Inflammatory macrophage (primary cell): Measurements from ENCODE around the gene CEND1.

Experiments
- DNase-seq, 2 donors: peaks; one replicate each; pipeline ENCODE4 v3.0.0-alpha.2; 2020 to 2022

CEND1 gene

DNA sequence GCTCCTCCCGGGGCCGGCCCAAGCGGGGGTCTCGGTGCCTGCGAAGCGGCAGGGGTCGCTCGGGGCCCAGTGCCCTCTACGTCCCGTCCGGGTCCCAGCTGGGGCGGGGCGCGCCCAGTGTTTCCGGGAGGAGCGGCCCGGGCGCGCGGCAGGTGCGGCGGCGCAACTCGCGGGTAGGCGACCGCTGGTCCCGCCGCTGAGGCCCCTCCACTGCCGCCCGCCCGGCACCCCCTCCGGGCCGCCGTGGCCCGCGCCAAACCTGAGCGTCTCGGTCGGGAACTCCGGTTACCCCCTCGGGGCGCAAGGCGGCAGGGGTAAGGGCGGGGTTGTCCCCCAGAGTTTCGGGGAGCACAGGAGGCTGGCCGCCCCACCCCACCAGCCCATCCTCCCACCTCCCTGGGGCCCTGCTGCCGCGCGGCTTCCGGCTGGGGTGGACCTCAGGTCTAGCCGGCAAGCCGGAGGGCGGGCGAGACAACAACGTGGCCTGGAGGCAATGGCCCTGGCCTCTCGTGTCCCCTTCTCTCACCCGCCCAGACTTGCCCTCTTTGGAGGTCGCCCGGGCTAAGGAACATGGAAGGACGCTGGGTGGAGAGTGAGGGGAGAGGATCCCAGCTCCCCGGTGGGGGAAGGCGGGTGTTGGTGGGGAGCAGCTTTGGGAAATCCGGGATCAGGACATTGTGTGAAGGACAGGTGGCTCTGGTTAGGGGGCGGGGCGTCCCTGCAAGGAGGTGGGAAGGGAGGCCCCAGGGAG lies 37.4 kb upstream of the CEND1 start:
- no peak for DNase-seq

GRCh38 chr11:826836-827145 lies 36.9 kb upstream of the CEND1 start:
- no peak for DNase-seq

- no peak for DNase-seq
Measured at GRCh38 chr11:826227-826621, 36.3 kb upstream of the CEND1 start.

GRCh38 chr11:825366-826226 lies 35.7 kb upstream of the CEND1 start:
- DNase-seq = no peak

DNA sequence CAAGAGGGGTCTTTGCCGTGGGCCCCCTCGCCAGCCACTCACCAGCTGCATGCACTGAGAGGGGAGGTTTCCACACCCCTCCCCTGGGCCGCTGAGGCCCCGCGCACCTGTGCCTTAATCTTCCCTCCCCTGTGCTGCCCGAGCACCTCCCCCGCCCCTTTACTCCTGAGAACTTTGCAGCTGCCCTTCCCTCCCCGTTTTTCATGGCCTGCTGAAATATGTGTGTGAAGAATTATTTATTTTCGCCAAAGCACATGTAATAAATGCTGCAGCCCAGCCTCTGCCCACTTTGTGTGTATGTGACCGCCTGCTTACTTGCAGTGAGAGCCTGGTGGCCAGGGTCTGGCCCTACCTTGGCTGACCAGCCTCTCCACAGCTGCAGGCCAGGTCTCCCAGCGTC lies 35.1 kb upstream of the CEND1 start:
- no peak for DNase-seq

DNA sequence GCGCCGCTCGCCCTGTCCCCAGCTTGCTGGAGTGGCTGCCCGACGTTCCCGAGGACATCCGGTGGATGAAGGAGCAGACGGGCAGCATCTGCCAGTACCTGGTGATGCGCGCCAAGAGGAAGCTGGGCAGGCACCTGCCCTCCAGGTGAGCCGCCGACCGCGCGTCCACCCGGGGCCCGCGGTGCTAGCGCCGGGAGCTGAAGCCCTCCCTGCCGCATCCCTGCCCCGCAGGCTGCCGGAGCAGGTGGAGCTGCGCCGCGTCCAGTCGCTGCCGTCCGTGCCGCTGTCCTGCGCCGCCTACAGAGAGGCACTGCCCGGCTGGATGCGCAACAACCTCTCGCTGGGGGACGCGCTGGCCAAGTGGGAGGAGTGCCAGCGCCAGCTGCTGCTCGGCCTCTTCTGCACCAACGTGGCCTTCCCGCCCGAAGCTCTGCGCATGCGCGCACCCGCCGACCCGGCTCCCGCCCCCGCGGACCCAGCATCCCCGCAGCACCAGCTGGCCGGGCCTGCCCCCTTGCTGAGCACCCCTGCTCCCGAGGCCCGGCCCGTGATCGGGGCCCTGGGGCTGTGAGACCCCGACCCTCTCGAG lies 34.5 kb upstream of the CEND1 start:
- no peak for DNase-seq

- DNase-seq = no peak
Measured at GRCh38 chr11:823441-824291, 33.8 kb upstream of the CEND1 start.

- peak; percentile 48 to 63 for DNase-seq
Measured at GRCh38 chr11:821512-822371, 31.9 kb upstream of the CEND1 start.

DNA sequence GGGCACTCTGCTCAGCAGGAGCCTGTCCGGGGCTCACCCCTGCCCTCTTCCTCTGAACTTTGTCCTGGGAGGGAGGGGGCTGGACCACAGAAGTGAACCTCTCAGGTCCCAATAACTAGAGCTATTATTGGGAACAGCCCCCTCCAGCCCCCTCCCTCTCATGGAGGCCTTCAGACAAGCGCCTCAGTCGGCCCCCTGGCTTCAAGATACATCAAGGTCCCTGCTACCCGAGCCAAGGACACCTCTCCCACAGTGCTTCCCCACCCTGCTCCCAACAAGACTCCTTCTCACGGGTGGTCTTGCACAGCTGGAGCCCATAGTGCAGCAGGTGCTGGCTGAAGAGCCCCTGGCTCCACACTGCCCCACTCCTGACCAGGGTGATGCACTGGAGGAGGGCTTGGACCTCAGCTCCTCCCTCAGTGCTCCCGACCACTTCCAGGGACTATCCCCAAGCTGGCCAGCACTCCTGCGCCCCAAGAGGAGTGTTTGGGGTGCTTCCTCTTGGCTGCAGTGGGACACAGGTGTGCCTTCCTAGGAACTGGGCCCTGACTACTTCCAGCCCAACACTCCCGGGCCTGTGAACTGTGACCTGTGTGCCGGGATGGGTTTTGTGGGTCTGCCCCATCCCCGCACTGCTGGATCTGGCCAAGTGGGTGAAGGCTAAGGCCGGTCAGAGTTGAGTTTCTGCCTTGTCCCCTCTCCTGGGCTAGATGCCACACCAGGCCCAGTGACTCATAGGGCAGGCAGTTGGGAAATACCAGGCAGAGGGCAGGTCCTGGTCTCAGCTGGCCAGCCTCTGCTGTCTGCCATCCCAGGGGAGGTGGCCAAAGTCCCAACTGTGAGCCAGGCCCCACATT lies 31.0 kb upstream of the CEND1 start:
- DNase-seq = peak; percentile 69 to 85

- peak; percentile 82 to 86 for DNase-seq
Measured at GRCh38 chr11:819943-820649, 30.2 kb upstream of the CEND1 start.

DNA sequence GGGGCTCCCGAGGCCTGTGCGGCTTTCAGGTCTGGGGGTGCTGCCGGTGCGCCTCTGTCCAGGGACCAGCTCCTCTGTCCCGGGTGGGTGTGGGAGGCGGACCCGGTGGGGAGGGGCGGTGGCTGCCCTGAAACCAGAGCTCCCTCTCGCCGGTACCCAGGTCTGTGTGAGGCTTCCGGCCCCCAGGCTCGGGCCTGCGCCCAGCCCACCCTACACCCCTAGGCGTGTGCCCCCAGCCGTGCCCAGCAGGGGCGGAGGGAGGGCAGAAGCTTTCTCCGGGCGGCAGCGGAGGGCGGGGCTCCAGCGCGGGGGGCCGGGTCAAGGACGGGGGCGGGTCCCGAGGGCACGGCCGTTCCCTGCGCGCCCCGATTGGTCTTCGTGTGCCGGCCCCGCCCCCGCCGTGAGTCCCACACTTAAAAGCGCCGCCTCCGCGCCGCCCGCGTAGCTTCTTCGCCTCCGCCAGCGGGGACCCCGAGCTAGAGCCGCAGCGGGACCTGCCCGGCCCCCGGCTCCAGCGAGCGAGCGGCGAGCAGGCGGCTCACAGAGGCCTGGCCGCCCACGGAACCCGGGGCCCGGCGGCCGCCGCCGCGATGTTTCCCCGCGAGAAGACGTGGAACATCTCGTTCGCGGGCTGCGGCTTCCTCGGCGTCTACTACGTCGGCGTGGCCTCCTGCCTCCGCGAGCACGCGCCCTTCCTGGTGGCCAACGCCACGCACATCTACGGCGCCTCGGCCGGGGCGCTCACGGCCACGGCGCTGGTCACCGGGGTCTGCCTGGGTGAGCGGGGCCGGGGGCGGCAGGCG lies 29.4 kb upstream of the CEND1 start:
- peak; percentile 89 to 92 for DNase-seq

GRCh38 chr11:818396-819128 lies 28.7 kb upstream of the CEND1 start, which contains the start of gene PNPLA2:
Gene PNPLA2 (plus strand): TSS chr11:818914. CDS start chr11:819719, 805 bp downstream.
- DNase-seq = peak in 1 of 2 donors; percentile 30

- DNase-seq = no peak
Measured at GRCh38 chr11:816433-816779, 26.5 kb upstream of the CEND1 start.

GRCh38 chr11:815675-816432 lies 26.0 kb upstream of the CEND1 start:
- DNase-seq = no peak

- no peak for DNase-seq
Measured at GRCh38 chr11:813456-814096, 23.7 kb upstream of the CEND1 start.

- no peak for DNase-seq
Measured at GRCh38 chr11:813072-813455, 23.2 kb upstream of the CEND1 start.

DNA sequence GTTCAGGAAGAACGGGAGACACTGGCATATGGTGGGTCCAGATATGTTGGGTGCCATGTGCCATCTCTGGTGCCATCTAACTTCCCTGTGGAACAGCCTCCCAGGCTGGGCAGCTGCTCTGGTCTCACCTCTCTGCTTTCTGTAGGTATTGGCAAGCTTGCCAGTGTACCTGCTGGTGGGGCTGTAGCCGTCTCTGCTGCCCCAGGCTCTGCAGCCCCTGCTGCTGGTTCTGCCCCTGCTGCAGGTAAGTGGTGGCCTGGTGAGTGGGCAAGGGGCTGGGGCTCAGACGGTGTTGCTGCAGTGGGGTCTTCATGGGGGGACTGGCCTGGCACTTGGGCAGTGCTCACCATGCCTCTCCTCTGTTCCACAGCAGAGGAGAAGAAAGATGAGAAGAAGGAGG lies 22.5 kb upstream of the CEND1 start:
- no peak for DNase-seq
